Measurements from ENCODE around the gene SLC6A17.

GRCh38 chr1:110106013-110106941 lies 44.0 kb upstream of the SLC6A17 start:
- TF ChIP-seq FOXJ3 (CRISPR knock-in tag; IDR thresholded peaks at IDR 0.05; ENCODE audit: borderline replicate concordance) (no peak), CTCF (IDR thresholded peaks at IDR 0.05) (peak; percentile 81), NR2C2 (CRISPR knock-in tag; IDR thresholded peaks at IDR 0.05) (no peak), MLX (CRISPR knock-in tag; IDR thresholded peaks at IDR 0.05) (no peak), TEAD4 (CRISPR knock-in tag; IDR thresholded peaks at IDR 0.05) (no peak), CREB1 (CRISPR knock-in tag; IDR thresholded peaks at IDR 0.05) (no peak), SP1 (CRISPR knock-in tag; conservative IDR thresholded peaks at IDR 0.05) (no peak), ATF6 (CRISPR knock-in tag; IDR thresholded peaks at IDR 0.05) (no peak), NFE2L1 (CRISPR knock-in tag; IDR thresholded peaks at IDR 0.05) (no peak), ZNF121 (CRISPR knock-in tag; IDR thresholded peaks at IDR 0.05) (no peak), USF2 (CRISPR knock-in tag; IDR thresholded peaks at IDR 0.05) (no peak), SMAD3 (CRISPR knock-in tag; IDR thresholded peaks at IDR 0.05; ENCODE audit: borderline replicate concordance) (no peak)
